SK-N-MC (cell line): ENCODE data around the gene ANKMY1.

Experiments
- DNase-seq: peaks from one replicate; pipeline ENCODE4 v3.0.0-alpha.2; 2011; ENCODE audit warnings: low read depth, low spot score
- H3K27ac ChIP-seq: fragments of 200-600 bp; sonication (generic); 2 replicates; pipeline ENCODE4 v1.5.1; 2016; ENCODE audit warnings: mixed run types
- H3K36me3 ChIP-seq: fragments of 200-600 bp; sonication (generic); 2 replicates; pipeline ENCODE4 v1.6.1; 2017; ENCODE audit warnings: antibody characterized with exemption, low read length, mixed read lengths; ENCODE audit not compliant: insufficient read depth
- H3K4me3 ChIP-seq: fragments of 200-600 bp; sonication (generic); 2 replicates; pipeline ENCODE4 v1.5.1; 2016
- H3K9ac ChIP-seq: fragments of 200-600 bp; sonication (generic); 2 replicates; pipeline ENCODE4 v1.8.0; 2017; ENCODE audit warnings: mixed run types, mixed read lengths; ENCODE audit not compliant: insufficient read length
- H3K9me3 ChIP-seq: fragments of 200-600 bp; sonication (generic); 2 replicates; pipeline ENCODE4 v1.6.1; 2017; ENCODE audit warnings: low read depth, mild to moderate bottlenecking, antibody characterized with exemption, low read length, moderate library complexity, mixed read lengths
- EZH2 ChIP-seq: fragments of 200-600 bp; sonication (generic); IDR thresholded peaks from one replicate; pipeline ENCODE4 v1.6.1; 2017; ENCODE audit warnings: antibody characterized with exemption
- FOXP2 ChIP-seq: optimal IDR thresholded peaks from 2 replicates; pipeline ENCODE3; 2011; ENCODE audit warnings: mild to moderate bottlenecking, moderate library complexity; ENCODE audit not compliant: insufficient read depth; ENCODE audit errors: extremely low read length, control extremely low read depth
- POLR2AphosphoS5 ChIP-seq: IDR thresholded peaks from 2 replicates; pipeline ENCODE4 v1.6.1; 2012; ENCODE audit warnings: mild to moderate bottlenecking, low read depth, low read length, borderline replicate concordance

The ANKMY1 gene

DNA sequence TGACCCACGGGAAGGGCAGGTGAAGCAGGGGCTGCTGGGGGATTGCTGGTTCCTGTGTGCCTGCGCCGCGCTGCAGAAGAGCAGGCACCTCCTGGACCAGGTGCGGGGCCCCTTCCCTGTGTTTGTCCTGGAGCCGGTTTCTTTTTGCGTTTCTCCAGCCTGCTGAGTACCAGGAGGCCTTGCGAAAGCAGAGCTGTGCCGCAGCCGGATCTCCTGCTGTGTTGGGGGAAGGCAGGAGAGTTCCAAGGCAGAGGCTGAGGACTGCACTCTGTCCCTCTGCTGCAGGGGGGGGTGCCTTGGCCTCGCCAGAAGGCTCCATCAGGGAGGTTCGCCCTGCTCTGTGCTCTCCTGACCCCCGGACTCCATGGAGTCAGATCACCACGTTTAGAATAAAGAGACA, 31.6 kb upstream of the ANKMY1 start:
- H3K9me3 ChIP-seq, result no peaks in the 10 kb centered on the region
- DNase-seq, result no peak
- H3K36me3 ChIP-seq, result peaks cover 9% of the 10 kb centered on the region; the same call in 1 of the 2 replicates
- TF ChIP-seq FOXP2 (no peak), POLR2AphosphoS5 (no peak), EZH2 (no peak)
- H3K4me3 ChIP-seq, result peak overlapping the region; percentile 59
- no peak overlapping the region for H3K27ac ChIP-seq
- H3K9ac ChIP-seq, result no peak overlapping the region

GRCh38 chr2:240588669-240589068, 30.9 kb upstream of the ANKMY1 start:
- no peak for DNase-seq
- Histone ChIP-seq H3K27ac (no peak overlapping the region), H3K9me3 (no peaks in the 10 kb centered on the region), H3K4me3 (peak overlapping the region; percentile 59), H3K9ac (no peak overlapping the region), H3K36me3 (peaks cover 9% of the 10 kb centered on the region; the same call in 1 of the 2 replicates)
- TF ChIP-seq POLR2AphosphoS5 (no peak), EZH2 (no peak), FOXP2 (no peak)

- Histone ChIP-seq H3K27ac (no peak overlapping the region), H3K4me3 (peak overlapping the region; percentile 99), H3K9me3 (no peaks in the 10 kb centered on the region), H3K9ac (peak overlapping the region; percentile 61), H3K36me3 (peaks cover 9% of the 10 kb centered on the region; the same call in 1 of the 2 replicates)
- TF ChIP-seq FOXP2 (no peak), EZH2 (no peak), POLR2AphosphoS5 (no peak)
- DNase-seq, result no peak
Observed at GRCh38 chr2:240588006-240588655, 30.3 kb upstream of the ANKMY1 start.

GRCh38 chr2:240586919-240587800, 29.4 kb upstream of the ANKMY1 start:
- DNase-seq, result no peak
- no peak overlapping the region for H3K27ac ChIP-seq
- H3K36me3 ChIP-seq, result peaks cover 9% of the 10 kb centered on the region; the same call in 1 of the 2 replicates
- TF ChIP-seq FOXP2, result no peak
- no peak for TF ChIP-seq POLR2AphosphoS5
- TF ChIP-seq EZH2, result no peak
- H3K4me3 ChIP-seq, result peak overlapping the region; percentile 99
- peak overlapping the region; percentile 61 for H3K9ac ChIP-seq
- no peaks in the 10 kb centered on the region for H3K9me3 ChIP-seq

DNA sequence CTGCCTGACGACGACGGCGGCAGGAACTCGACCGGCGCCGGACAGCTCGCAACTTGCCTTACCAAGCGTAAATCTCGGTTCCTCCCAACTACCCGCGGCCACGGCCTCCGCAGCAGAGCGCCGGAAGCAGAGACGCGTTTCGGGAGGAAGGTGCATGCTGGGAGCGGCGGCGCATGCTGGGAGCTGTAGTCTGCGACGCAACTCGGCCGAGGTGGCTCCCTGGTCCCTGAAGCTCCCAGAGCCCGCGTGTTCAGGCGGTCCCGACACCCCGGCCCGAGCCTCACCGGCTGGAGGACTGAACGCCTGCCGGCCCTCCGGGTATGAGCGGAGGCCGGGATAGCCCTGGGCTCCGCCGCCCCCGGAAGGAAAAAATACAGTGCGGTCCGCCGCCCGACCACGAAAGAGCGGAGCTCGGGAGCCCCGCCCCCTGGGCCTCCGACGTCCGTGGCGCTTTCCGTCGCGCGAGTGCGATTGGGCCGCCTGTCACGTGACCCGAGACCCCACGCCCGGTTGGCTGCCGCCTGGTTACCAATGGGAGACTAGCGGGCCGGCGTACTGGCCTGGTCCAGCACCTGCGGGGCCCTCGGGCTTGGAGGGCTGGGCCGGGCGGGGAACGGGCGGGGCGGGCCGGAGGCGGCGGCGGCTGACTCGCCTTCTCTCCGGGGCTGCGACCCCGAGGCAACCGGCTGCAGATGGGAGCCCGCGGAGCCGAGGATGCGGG, 28.6 kb upstream of the ANKMY1 start, which contains the start of gene CAPN10:
TSS of gene CAPN10 (plus strand) at position 537 of the 721 bp plus-strand sequence. CDS start at position 715, 178 bp downstream.
- H3K9me3 ChIP-seq, result no peaks in the 10 kb centered on the region
- DNase-seq, result peak; percentile 42
- peak; percentile 84; the same call in 1 of the 2 replicates for TF ChIP-seq POLR2AphosphoS5
- TF ChIP-seq EZH2, result no peak
- peak within 1 kb of the TSS; percentile 98 for H3K9ac ChIP-seq
- peak within 1 kb of the TSS; percentile 99 for H3K4me3 ChIP-seq
- peaks cover 9% of the 10 kb centered on the region; the same call in 1 of the 2 replicates for H3K36me3 ChIP-seq
- H3K27ac ChIP-seq, result peak within 1 kb of the TSS; percentile 92

DNA sequence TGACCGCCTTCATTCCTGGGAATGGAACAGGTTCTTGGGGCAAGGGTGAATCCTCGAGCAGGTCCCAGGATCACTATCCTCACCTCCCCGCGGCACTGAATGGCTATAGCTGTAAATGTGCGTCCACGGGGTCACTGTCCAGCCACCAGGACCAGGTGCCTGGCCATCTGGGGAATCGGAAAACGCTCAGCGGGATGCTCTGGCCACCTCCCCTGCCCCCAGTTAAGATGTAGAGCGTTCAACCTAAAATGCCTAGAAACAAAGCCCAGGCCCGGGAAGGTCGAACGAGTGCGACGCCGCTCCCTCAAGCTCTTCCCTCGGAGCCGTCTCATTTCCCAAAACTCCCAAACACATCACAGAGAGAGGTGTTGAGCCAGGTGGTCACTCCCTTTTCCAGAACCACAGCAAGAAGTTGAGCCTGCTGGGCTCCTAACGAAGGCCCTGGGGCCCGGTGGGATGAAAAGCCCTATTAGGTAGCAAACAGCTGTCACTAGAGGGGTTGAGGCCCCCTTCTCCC, 28.0 kb upstream of the ANKMY1 start:
- Histone ChIP-seq H3K36me3 (peaks cover 14% of the 10 kb centered on the region), H3K9ac (peak overlapping the region; percentile 98), H3K9me3 (no peaks in the 10 kb centered on the region), H3K27ac (0 out of 2 replicates have a peak overlapping the region, but pooled peaks have one; percentile 65), H3K4me3 (peak overlapping the region; percentile 99)
- no peak for DNase-seq
- TF ChIP-seq FOXP2, result no peak
- no peak for TF ChIP-seq POLR2AphosphoS5
- no peak for TF ChIP-seq EZH2

DNA sequence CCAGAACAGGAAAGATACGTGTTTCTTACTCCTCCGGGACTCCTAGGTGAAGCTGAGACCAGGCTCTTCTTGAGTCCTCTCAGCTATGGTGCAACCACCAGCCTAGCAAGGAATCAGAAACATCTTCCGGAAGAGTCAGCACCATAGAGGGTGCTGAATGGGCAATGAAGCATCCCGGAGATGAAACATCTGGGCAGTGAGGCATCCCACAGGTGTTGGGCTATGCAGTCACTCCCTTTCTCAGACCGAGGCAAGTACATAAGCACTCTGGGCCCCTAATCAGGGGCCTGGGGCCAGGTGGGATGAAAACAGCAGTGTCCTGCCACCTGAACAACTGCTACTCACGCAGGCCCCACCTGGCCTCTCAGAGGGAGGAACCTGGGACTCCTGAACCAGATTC, 27.3 kb upstream of the ANKMY1 start:
- TF ChIP-seq EZH2, result no peak
- TF ChIP-seq FOXP2, result no peak
- TF ChIP-seq POLR2AphosphoS5, result no peak
- H3K27ac ChIP-seq, result no peak overlapping the region
- H3K9ac ChIP-seq, result peak overlapping the region; percentile 98

More for the DNA sequence above, 27.3 kb upstream of the ANKMY1 start:
- H3K9me3 ChIP-seq, result no peaks in the 10 kb centered on the region
- no peak for DNase-seq
- peaks cover 13% of the 10 kb centered on the region for H3K36me3 ChIP-seq
- H3K4me3 ChIP-seq, result peak overlapping the region; percentile 99
